Measurements from ENCODE around the gene ZNF800.
A peak's percentile ranks its signal among the peaks of the same experiment; 100 is the strongest.

Gene ZNF800

DNA sequence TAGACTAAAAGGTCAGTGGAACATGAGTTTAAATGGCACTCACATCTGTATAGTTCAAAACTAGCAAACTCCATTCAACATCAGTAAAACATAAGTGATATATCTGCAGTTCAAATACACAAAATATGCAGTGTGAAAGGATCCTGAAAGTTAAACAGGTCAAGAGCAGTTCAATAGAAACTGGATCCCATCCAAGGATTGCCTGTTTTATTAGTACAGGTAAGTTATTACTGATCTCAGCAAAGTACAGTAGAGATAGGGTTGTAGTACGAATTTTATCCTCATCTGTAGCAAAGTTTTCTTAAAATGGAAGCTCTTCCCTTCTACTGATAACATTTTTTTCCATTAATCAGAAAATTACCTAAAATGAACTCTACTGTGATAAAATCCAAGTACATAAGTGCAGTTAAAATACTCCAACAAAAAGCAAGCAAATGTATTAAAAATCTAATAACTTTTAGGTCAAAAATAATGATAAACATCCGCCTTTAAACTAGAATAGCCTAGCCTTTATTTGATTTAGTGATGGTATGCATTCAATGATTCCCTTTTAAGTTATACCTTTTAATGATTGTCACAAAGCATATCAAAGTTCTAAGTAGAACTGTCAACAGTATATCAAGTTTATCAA, 2.2 kb downstream of the ZNF800 start:
- DNase-seq (ENCODE audit: low read depth) = no peak

DNA sequence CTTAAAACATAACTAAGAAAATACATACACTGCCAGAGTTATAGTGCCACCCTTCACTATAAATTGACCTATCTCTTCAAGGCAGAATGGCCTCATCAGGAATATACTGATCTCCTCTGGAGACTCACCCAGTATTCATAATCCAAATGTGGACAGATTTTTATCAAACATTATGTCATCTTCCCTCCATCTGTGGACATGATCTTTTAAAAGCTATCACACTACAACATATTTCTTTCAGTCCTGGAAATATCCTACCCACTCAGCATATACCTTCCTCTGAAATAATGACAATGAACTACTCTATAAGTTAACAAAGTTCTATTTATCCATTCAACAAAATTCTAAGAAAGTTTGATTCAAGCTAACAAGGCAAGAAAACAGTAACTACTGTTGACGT, 3.2 kb downstream of the ZNF800 start:
- DNase-seq (ENCODE audit: low read depth) = no peak

DNA sequence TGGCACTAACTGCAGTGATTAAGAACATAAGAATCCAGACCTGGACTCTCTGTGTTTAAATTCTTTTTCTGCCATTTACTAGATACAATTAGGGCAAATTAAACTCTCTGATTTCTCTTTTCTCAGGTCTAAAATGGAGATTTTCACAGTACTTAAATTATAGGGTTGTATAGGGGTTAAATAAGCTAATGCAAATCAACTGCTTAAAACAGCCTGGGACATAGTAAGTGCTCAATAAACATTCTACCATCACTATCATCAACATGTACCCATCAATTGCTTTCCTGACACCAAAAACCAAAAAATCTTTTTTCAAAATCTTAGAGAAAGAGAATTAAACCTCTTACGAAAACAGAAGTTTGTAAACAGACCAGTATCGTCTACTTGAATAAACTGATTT, 4.5 kb downstream of the ZNF800 start:
- no peak for DNase-seq (ENCODE audit: low read depth)

DNA sequence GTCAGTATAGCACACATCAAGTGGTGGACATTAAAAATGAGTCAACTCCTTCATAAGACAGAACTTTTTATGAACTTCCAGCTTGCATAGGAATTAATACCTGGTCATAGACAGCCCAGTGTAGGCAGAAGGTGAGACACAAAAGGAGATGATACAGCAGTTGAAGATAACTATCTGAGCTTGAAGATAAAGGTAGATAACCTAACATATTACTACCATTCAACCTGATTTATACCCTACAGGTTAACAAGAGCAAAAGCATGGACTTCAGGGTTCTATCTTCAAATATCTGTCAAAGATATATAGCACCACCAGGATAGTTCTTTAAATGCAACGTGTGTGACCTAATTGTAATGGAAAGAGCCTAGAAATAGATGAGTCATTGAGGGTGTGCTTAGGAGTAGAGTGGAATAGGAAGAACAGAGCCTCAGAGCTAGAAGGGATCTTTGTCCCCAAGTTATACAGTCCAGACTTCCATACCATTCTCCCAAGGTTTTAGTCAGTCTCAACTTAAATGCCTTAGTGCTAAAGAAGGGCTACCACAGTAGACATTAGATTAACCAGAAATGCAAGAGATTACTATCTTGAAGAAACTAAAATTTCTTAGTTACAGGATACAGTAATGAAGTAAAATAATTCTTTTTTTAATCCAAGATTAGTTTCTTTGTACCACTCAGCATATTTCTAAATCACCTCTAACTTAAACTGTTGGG, 9.2 kb downstream of the ZNF800 start:
- DNase-seq (ENCODE audit: low read depth) = no peak

DNA sequence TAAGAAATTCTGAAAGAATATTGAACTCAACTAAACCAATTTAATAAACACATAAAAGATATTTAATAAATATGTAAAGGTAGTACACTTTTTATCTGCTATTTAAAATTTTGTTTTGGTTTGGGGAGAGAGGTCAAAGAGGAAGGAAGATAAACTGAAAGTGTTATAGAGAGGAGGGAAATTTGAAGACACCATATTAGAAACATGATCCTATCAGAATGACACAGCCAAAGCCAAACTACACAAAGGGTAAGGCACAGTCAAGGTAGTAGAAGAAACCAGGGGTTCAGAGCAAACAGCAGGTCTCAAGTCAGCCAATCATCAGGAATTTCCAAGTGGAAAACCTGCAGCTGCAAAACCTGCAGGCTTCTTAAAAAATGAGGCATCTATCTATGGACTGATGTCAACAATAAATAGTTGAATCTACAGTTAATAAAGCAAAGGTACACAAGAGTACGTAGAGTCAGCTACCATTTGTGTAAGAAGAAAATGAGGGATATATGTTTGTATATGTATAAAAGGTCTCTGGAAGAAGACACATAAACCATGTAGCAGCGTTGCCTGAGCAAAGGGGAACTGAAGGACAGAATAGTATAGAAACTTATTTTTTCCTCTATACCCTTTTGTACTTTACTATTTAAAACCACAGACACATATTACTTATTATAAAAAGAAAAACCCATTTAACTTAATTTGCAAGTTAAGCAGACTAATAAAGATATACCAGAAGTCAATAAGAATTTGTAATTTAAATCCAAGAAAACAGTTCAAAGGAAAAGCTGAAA, 10.0 kb downstream of the ZNF800 start:
- no peak for DNase-seq (ENCODE audit: low read depth)

DNA sequence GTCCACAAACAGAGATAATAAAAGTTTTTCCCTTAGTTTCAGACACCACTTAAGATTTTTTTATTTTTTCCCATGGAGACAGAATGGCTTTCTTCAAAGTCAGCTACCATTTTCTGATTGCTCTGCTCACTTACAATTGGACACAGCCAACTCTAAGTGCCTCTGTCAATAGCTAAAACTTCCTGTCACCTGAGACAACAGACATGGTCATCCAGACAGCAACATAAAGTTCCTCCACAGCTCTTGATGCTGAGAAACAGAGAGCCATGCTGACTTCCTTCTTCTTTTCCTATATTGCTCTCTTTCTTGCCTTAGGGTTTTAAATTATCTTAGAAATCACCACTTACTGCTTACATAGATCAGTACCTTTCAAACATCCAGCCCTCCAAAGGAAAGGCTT, 12.0 kb downstream of the ZNF800 start:
- no peak for DNase-seq (ENCODE audit: low read depth)

DNA sequence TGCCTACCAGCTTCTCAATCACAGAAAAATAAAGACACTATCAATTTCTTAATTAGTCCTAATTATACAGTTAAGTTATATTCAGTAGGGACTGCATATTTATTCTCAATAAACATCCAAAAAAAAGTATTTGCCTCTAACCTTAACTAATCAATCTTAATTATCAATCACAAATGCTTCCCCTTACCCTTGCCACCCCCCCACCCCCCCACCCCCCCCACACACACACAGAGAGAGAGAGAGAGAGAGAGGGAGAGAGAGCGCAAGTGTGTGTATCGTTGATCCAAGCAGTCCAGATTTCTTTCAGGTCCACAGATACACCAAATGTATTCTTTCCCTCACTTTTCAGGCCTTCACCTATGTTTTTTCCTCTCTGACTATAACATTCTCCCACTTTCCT, 12.9 kb downstream of the ZNF800 start:
- DNase-seq (ENCODE audit: low read depth) = no peak

DNA sequence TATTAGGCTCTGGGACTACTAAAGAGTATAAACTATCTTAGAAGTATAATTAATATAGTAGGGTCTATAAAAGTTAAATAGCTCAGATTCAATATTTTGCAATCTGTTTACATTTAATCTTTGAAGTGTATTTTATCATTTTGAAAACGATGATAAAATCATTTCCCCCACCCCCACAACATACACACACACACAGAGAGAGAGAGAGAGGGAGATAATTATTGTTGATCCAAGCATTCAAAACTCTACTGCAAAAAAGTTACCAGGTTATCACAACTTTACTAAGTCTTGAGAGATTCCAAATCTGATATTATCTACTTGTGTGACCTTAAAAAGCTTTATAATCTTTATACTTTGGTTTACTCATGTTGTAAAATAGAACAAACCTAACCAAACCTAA, 14.0 kb downstream of the ZNF800 start:
- DNase-seq (ENCODE audit: low read depth) = no peak

DNA sequence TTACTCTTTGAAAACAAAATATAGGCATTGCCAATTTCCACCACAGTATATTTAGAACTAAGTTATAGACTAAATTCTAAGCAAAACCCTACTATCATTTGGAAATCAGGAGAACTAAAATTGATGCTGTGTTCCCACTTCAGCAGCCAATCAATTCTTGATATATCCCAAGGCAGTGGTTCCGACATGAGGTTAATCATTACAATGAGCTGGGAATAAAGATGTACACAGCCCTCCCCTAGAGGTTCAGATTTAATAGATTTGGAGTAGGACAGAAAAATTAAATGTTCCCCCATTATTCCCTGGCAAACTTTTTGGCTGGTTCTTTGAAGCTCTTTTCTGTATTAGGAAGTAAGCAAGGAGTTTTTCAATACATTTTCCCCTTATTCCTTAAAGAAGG, 15.1 kb downstream of the ZNF800 start:
- no peak for DNase-seq (ENCODE audit: low read depth)

DNA sequence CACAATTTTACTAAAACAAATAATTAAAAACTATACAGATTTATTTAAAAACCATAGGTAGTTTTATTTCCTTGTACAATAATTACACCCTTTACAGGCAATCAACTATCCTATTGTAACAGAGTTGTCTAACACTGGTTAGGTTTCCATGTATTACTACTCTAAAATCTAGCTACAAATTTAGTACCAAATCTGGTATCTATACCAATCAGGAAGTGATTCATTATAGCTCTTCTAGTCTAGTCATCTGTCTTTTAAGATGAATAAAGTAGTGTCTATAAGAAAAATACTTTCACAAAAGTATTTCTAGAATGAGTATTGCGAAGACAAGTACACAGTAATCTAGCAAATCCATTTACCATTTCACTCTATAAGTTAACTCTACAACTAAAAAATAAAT, 16.9 kb downstream of the ZNF800 start:
- no peak for DNase-seq (ENCODE audit: low read depth)

DNA sequence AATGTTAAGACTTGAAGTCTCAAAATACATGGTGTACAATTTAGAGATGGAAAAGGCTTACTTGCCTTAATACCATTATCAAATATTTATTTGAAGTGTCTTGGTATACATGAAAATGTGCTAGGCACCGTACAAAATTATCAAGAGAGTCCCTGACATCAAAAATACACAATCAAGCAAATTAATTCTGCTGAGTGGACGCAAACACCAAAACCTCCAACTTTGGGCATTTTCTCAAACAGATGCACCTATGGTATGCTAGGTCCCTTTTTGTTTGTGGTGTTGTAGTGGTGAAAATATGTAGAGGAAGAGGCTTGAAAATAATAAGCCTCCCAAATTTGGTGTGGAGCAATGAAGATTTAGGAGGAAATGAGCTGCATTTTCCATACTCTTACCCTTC, 24.8 kb downstream of the ZNF800 start:
- DNase-seq (ENCODE audit: low read depth) = no peak

DNA sequence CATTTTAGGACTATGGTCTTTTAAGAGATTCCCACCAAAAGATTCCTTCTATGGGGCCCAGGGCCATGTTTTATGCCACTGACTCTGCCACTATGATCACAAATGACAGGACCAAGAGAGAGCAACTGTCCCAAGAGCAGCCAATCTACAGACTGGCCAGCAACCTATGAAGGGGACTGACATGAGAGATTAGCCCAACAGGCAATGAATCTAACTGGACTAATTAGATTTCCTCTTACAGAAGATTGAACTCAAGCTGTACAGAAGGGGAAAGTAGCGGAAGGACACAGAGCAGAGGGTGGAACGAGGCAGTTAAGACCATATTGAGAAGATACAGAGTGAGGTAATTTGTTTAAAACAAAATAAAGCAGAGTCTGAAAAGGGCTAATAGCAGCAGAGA, 25.8 kb downstream of the ZNF800 start:
- no peak for DNase-seq (ENCODE audit: low read depth)

DNA sequence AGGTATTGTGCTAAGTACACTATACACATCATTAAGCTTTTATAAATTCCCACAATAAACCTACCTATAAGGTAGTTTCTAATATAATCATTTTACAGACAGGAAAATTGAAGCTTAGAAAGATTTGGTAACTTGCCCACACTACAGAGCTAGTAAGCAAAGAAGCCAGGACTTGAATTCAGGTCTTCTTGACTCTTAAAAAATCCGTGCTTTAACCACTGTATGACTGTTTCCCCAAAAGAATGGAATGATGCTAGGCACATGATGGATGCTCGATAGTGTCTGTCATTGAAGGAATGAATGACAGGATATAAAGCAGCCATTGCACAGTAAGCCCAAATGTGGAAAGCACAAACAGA, 26.6 kb downstream of the ZNF800 start:
- no peak for DNase-seq (ENCODE audit: low read depth)

DNA sequence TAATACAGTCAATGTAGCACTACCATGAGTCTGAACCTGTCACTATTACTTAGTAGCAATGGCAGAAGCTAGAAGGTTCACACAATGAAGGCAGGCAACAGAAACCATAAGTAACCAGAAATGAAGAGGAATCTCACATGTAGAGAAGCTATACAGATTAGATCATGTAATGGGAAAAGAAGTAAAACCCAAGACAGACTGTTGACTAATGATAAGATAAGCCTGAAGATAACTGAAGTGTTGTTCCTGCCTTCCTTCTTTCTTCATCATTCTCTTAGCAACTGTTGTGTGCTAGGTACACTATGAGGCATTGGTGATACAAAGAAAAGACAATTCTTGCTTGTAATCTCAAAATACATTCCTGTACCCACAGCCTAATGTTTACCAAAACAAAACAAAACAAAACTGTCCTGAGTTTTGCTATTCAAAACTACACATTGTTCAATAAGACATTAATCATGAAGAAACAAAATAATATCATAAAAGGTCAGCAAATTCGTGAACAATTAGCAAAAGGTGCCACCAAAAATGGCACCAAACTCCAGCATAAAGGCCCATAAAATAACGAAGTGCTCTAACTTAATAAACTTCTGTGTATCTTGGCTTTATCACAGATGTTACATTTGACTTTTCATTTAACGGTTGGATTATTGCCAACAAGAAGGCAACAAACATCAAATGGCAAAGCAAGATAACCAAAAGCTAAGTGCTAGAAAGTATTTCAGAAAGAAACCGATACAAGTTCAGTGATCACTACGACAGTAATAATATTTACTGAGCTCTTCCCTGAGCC, 27.1 kb downstream of the ZNF800 start:
- no peak for DNase-seq (ENCODE audit: low read depth)

DNA sequence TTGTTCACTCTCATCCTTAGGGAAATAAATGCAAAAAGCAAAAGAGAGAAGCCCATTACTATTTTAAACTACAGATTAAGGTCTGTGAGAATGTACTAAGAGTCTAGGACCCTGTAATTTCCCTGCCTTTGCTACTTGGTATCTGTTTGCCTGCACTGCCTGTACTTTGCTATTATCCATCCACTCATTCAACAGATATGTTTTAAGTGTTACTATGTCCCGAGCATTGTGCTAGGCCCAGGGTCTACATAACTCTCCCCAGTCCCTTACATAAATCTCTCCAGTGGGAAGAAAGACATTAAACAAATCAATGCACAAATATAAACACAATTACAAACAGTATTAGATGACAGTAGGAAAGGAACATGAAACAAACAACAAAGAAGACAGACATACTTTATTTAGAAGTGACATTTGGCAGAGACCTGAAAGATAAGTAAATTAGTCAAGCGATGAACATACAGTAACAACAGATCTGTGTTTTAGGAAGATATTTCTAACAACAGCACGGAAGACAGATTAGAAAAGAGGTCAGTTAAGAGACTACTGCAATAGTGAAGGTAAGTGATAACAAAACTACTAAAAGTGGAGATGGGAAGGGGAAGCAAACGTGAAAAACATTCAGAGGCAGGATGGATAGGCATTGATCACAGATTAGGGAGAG, 30.0 kb downstream of the ZNF800 start:
- DNase-seq (ENCODE audit: low read depth) = no peak

DNA sequence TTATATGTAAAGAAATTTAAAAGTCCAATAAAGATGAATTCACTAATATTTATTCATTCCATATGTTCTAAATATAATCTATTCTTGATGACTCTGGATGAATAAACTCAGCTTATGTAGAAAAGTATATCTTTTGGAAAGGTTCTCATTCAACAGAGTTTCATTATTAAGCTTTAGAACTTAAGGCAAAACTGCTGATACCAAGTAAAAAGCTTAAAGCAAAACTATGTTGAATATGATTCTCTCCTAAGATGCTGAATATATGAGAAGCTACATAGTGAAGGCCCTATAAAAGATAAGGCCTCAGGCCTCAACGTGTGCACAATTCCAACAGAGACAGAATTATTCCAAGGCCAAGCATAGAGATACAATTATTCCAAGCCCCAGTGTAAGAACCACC, 30.8 kb downstream of the ZNF800 start:
- DNase-seq (ENCODE audit: low read depth) = no peak

DNA sequence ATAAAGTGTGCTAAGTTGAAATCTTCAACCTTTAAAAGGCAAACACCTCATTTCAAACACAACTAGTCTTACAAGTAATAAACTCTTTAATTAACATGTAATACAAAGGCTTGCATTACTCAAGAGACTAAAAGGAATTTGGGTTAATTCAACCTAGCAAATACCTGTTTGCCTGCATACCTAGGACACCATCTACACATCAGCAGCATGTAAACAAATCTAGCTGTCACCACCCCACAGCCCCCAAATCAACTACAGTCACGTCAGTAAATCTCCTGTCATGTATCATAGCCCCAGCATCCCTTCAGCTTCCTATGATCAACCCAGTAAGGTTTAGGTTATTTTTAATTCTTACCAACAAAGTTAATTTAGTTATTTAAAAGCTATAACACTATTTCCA, 33.5 kb downstream of the ZNF800 start:
- no peak for DNase-seq (ENCODE audit: low read depth)

DNA sequence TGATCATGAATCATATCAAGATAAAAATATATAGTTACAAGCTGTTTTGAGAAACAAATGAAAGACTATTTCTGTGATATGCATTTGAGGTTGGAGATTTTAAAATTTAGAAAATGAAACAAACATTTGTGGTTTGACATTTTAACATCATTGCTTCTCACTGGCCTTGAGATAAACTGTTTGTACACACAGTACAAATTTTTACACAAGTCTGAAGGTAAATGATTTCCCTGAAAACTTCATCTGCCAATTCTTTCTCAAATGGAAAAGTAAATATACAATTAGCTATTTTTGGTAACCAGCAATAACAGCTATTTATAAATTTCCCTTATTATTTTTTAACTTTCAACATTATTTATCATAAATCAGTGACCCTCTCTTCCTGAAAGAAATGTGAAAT, 38.6 kb downstream of the ZNF800 start:
- no peak for DNase-seq (ENCODE audit: low read depth)

DNA sequence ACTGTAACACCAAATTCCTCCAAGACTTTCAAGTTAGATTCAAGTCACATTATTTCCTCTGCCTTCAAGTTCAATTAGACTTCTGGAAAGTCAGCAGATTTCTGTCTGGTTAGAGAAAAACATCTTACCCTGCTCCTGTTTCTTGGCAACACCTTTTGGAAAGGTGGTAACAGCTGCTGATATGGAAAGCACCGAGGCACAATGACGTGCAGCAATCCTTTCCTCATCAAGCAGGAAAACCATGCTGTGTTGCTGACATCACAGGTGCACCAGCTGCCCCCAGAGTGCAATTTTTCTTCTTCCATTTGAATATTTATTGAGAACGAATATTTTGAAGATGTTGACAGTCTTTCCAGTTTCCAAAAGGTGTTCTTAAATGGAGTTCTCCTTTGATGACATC, 41.9 kb downstream of the ZNF800 start:
- DNase-seq (ENCODE audit: low read depth) = no peak

DNA sequence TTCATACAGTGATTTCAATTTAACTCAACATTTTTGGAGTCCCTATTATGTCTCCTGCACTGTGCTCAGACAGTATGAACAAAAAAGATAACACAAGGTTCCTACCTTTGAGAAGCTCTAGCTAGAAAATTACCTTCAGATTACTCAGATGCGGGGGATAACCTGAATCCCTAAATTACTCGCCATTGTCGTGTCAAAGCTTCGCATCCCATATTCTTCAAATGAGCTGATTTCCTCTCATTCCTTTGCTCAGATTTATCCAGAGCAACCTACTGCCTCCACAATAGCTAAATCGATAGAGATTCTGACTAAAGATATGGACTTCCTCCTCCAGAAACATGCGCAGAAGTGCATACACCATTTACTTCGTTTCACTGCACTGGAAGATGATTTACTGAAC, 42.6 kb downstream of the ZNF800 start:
- DNase-seq (ENCODE audit: low read depth) = no peak

DNA sequence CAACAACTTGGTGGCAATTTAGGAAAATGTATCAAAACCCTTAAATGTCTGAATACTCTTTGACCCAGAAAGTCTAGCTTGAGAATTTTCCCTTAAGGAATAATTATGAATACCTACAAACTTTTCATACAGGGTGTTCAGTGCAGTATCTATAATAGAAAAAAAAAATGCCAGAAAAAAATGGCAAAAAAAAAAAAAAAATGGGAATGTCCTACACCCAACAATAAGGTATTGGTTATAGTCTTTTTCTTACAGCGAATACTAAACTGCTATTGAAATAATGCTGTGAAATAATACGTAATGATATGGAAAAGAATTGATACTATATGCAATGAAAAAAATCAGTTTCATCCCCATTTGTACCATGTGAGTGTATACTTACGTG, 44.3 kb downstream of the ZNF800 start:
- no peak for DNase-seq (ENCODE audit: low read depth)

DNA sequence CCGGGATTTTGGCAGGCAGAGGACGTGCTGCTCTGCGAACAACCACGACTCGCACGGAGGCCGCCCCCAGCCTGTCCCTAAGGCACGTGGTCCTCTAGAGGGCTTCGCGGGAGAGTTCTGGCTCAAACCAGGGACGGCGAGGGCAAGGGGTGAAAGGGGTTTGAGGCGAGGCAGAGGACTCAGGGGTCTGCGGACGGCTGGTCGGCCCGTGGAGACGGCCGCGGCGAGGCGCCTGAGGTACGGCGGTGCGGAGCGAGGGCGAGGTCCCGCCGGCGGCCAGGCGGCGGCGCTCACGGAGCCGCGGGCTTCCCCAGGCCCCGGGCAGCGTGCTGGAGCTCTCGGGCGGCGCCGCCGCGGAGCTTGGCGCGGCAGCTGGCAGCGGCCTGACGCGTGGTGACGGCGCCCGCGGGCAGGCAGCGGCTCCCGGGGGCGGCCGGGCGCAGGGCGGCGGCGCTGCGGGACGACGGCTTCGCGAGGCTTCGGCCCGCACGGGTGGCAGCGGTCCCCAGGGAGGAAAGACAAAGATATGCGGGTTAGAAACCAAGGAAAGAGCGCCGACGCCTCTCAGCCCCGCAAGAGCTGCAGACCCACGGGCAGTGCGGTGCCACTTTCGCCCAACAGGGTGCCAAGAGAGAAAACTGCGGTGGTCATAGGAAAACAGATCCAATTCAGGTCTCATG, 44.8 kb downstream of the ZNF800 start:
- DNase-seq (ENCODE audit: low read depth) = peak; percentile 3
